Ascending aorta (tissue), 2 donors: ENCODE data around the gene ZKSCAN1. TPM values are rescaled to one million over a fixed set of nuclear protein-coding genes. Genes with fewer than 3 reads are reported as not detected.

Experiments used
- DNase-seq, 2 donors: peaks; one replicate each; pipeline ENCODE4 v3.0.0-alpha.2; 2019; ENCODE audit warnings: low spot score in 2 of 2
- H3K27ac ChIP-seq, 2 donors: fragments of 200-600 bp; sonication (generic); one replicate each; pipeline ENCODE4 v1.5.1; 2016 to 2017; ENCODE audit warnings: mild to moderate bottlenecking in 1 of 2
- H3K27me3 ChIP-seq: fragments of 200-600 bp; sonication (generic); one replicate; pipeline ENCODE4 v1.5.1; 2017
- H3K36me3 ChIP-seq, 2 donors: fragments of 200-600 bp; sonication (generic); one replicate each; pipeline ENCODE4 v1.5.1; 2016
- H3K4me1 ChIP-seq, 2 donors: fragments of 200-600 bp; sonication (generic); one replicate each; pipeline ENCODE4 v1.5.1; 2016 to 2017; ENCODE audit warnings: mild to moderate bottlenecking in 1 of 2
- H3K4me3 ChIP-seq, 2 donors: fragments of 200-600 bp; sonication (generic); one replicate each; pipeline ENCODE4 v1.5.1; 2016 to 2017; ENCODE audit warnings: mild to moderate bottlenecking in 1 of 2
- H3K9me3 ChIP-seq, 2 donors: fragments of 200-600 bp; sonication (generic); one replicate each; pipeline ENCODE4 v1.5.1; 2016
- CTCF ChIP-seq, 3 experiments: fragments of 200-600 bp in 2 of 3; fragments of 450-650 bp in 1 of 3; sonication (generic) in 2 of 3; IDR thresholded peaks; one replicate each; pipeline ENCODE4 v1.5.1; 2016 to 2019; ENCODE audit warnings: antibody characterized with exemption in 3 of 3, mild to moderate bottlenecking in 1 of 3, moderate library complexity in 1 of 3
- intact Hi-C: fragments of 100-400 bp; cut with DNase I; formaldehyde crosslinking; loops from one replicate; pipeline ENCODE4 v1.15.1; 2023
- total RNA-seq: library from RNA; depleted of rRNA; stranded (reverse); fragments of >200 nt; gene quantifications from one replicate; pipeline ENCODE4 v1.1.0, GENCODE V29; 2016

Gene ZKSCAN1
- total RNA-seq, 1 donor from 2014 or later = 19.9 TPM

- Histone ChIP-seq H3K27me3 (no peaks in the 10 kb centered on the region), H3K4me3 (no peak overlapping the region), H3K27ac (no peak overlapping the region), H3K4me1 (peaks cover 7 to 23% of the 10 kb centered on the region in 2 donors), H3K36me3 (peaks cover 0 to 5% of the 10 kb centered on the region in 2 donors), H3K9me3 (no peaks in the 10 kb centered on the region)
- DNase-seq = no peak
- intact Hi-C loops = no loop called here
- TF ChIP-seq CTCF (IDR thresholded peaks at IDR 0.05) = no peak
Measured at GRCh38 chr7:100085515-100085914, 70.1 kb downstream of the ZKSCAN1 start.

- Histone ChIP-seq H3K27ac (no peak overlapping the region), H3K9me3 (no peaks in the 10 kb centered on the region), H3K4me3 (no peak overlapping the region), H3K36me3 (peaks cover 16 to 22% of the 10 kb centered on the region in 2 donors), H3K4me1 (peaks cover 7 to 17% of the 10 kb centered on the region in 2 donors), H3K27me3 (no peaks in the 10 kb centered on the region)
- no peak for DNase-seq
- no peak for TF ChIP-seq CTCF (IDR thresholded peaks at IDR 0.05)
- intact Hi-C loops = no loop called here
Measured at GRCh38 chr7:100087055-100087750, 71.8 kb downstream of the ZKSCAN1 start.

GRCh38 chr7:100088095-100088620 lies 72.8 kb downstream of the ZKSCAN1 start:
- Histone ChIP-seq H3K9me3 (no peaks in the 10 kb centered on the region), H3K4me1 (peaks cover 7 to 10% of the 10 kb centered on the region in 2 donors), H3K36me3 (peaks cover 26 to 31% of the 10 kb centered on the region in 2 donors), H3K4me3 (peak overlapping the region; percentile 79 to 88), H3K27ac (peak overlapping the region; percentile 77 to 82), H3K27me3 (no peaks in the 10 kb centered on the region)
- no peak for TF ChIP-seq CTCF (IDR thresholded peaks at IDR 0.05)
- intact Hi-C loops = no loop called here
- DNase-seq = no peak

- Histone ChIP-seq H3K9me3 (no peaks in the 10 kb centered on the region), H3K27me3 (no peaks in the 10 kb centered on the region), H3K27ac (peak within 1 kb of the TSS; percentile 77 to 82), H3K4me1 (peaks cover 7 to 10% of the 10 kb centered on the region in 2 donors), H3K36me3 (peaks cover 29 to 38% of the 10 kb centered on the region in 2 donors), H3K4me3 (peak within 1 kb of the TSS; percentile 79 to 88)
- TF ChIP-seq CTCF (IDR thresholded peaks at IDR 0.05) = no peak
- peak; percentile 24 to 91 for DNase-seq
- intact Hi-C loops = no loop called here
Measured at GRCh38 chr7:100088621-100089457, 73.4 kb downstream of the ZKSCAN1 start, which contains the start of gene COPS6. Gene COPS6, plus strand, starts transcription at chr7:100088969. Its CDS starts 22 bp downstream, at chr7:100088991.

- H3K9me3 ChIP-seq = no peaks in the 10 kb centered on the region
- no peaks in the 10 kb centered on the region for H3K27me3 ChIP-seq
- intact Hi-C loops = no loop called here
- H3K4me1 ChIP-seq = peaks cover 7 to 10% of the 10 kb centered on the region in 2 donors
- H3K36me3 ChIP-seq = peaks cover 37 to 46% of the 10 kb centered on the region in 2 donors
- peak overlapping the region; percentile 79 to 88 for H3K4me3 ChIP-seq
- no peak for TF ChIP-seq CTCF (IDR thresholded peaks at IDR 0.05)
- no peak for DNase-seq
- H3K27ac ChIP-seq = peak overlapping the region; percentile 77 to 82
Measured at GRCh38 chr7:100089458-100090196, 74.2 kb downstream of the ZKSCAN1 start.
